AG10803 (cell line): ENCODE data around the gene MAP3K15.
"Not testable (repeated sequence)": the region's sequence is repeated elsewhere in the genome, so short reads cannot be mapped to it uniquely, and the experiment has no call there.

Experiments used
- DNase-seq: peaks from one replicate; pipeline ENCODE4 v3.0.0; 2010; ENCODE audit warnings: low read depth
- H3K4me3 ChIP-seq: 2 replicates; pipeline ENCODE4 v1.5.1; 2011; ENCODE audit warnings: mild to moderate bottlenecking, low read length, control low read depth
- CTCF ChIP-seq: conservative IDR thresholded peaks from 2 replicates; pipeline ENCODE4 v1.5.1; 2011; ENCODE audit warnings: mild to moderate bottlenecking, low read length, control low read depth, inconsistent platforms

Gene MAP3K15

GRCh38 chrX:19512961-19513360 is 2.3 kb downstream of the MAP3K15 start:
- DNase-seq = no peak
- TF ChIP-seq CTCF = no peak
- H3K4me3 ChIP-seq = no peak overlapping the region

- no peak overlapping the region for H3K4me3 ChIP-seq
- no peak for DNase-seq
- TF ChIP-seq CTCF = no peak
Measured at GRCh38 chrX:19512359-19512758, 2.9 kb downstream of the MAP3K15 start.

- DNase-seq, H3K4me3 ChIP-seq: not testable (repeated sequence)
Measured at GRCh38 chrX:19511796-19512195, 3.5 kb downstream of the MAP3K15 start.

GRCh38 chrX:19496711-19497110 is 18.6 kb downstream of the MAP3K15 start:
- TF ChIP-seq CTCF = no peak
- no peak for DNase-seq
- no peak overlapping the region for H3K4me3 ChIP-seq

GRCh38 chrX:19487520-19488200 is 27.6 kb downstream of the MAP3K15 start:
- no peak for TF ChIP-seq CTCF
- DNase-seq = no peak
- H3K4me3 ChIP-seq = no peak overlapping the region

- no peak for DNase-seq
- H3K4me3 ChIP-seq = no peak overlapping the region
- no peak for TF ChIP-seq CTCF
Measured at GRCh38 chrX:19479458-19479857, 35.9 kb downstream of the MAP3K15 start.

- DNase-seq, H3K4me3 ChIP-seq: not testable (repeated sequence)
Measured at GRCh38 chrX:19468383-19468782, 46.9 kb downstream of the MAP3K15 start.

- no peak overlapping the region for H3K4me3 ChIP-seq
- no peak for TF ChIP-seq CTCF
- no peak for DNase-seq
Measured at GRCh38 chrX:19462879-19463278, 52.4 kb downstream of the MAP3K15 start.
